GM06990 (cell line): ENCODE data around the gene UGT8.

Experiments
- DNase-seq: peaks from one replicate; pipeline ENCODE4 v3.0.0-alpha.2; 2011; ENCODE audit not compliant: insufficient read length; ENCODE audit errors: extremely low read depth
- H3K27me3 ChIP-seq: replicated peaks from 2 replicates; pipeline ENCODE4 v1.6.0; 2011; ENCODE audit warnings: low read length; ENCODE audit not compliant: control insufficient read depth, insufficient read depth
- H3K36me3 ChIP-seq: 2 replicates; pipeline ENCODE4 v1.5.1; 2011; ENCODE audit warnings: low read length; ENCODE audit not compliant: control insufficient read depth, insufficient read depth
- H3K4me3 ChIP-seq: replicated peaks from 2 replicates; pipeline ENCODE4 v1.5.1; 2011; ENCODE audit warnings: low read depth, mild to moderate bottlenecking, control low read depth, low read length
- CTCF ChIP-seq: IDR thresholded peaks from 2 replicates; pipeline ENCODE4 v1.5.1; 2011; ENCODE audit warnings: low read length, control low read depth, mild to moderate bottlenecking, inconsistent platforms; ENCODE audit not compliant: insufficient read depth, poor library complexity, severe bottlenecking

UGT8 gene

DNA sequence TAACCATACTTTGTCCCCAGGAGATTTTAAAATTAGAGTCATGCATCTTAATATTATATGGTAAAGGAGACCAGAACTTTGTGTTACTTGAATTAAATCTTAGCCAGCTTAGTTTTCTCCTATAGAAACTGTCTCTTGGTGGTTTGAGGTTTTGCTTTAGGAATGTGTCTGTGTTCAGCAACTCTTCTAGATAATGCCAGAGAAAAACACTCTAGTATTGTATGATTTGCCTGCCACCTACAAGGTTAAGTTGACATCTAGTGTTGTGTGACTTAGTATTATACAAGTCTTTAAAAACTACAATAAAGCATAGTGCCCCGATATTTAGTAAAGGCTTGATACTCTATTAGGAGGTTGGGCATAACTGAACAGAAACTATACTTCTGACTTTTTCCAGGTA is 2.1 kb downstream of the UGT8 start:
- no peak for TF ChIP-seq CTCF
- Histone ChIP-seq H3K4me3 (no peak overlapping the region), H3K27me3 (no peaks in the 10 kb centered on the region; the same call in 1 of the 2 replicates), H3K36me3 (no peaks in the 10 kb centered on the region)
- DNase-seq: no peak

DNA sequence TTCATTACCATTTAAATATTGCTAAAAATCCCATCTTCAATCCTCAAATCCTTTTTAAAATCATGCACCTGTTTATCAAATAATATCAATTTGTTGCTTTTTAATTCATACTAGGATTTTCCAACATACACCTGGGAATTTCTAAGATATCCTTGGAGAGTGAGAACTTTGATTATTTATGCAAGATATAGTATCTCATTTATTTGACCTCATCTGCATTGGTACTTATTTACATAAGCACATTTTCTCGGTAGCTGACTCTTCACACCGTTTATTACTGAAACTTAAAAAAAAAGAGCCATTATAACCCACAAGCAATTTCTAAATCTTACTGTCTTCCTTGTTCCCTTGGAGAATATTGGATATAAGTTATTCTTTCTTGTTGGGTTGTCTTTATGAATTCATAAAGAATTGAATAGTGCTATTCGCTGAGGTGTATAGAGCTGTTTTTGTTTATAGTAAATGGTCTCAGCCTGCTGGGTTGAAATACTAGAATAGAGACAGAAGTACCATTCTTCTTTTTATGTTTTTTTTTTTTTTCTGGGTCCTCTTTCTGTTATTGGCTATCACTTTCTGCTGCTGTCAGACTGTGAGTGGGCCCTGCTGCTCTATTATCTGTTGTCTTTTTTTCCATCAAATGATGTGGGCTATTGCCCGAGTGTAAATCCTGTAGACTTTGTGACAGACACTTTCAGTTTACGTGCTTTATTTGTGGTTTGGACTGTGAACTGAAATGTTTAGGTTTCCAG is 2.9 kb downstream of the UGT8 start:
- Histone ChIP-seq H3K4me3 (no peak overlapping the region), H3K36me3 (no peaks in the 10 kb centered on the region), H3K27me3 (no peaks in the 10 kb centered on the region; the same call in 1 of the 2 replicates)
- no peak for TF ChIP-seq CTCF
- peak; percentile 30 for DNase-seq

DNA sequence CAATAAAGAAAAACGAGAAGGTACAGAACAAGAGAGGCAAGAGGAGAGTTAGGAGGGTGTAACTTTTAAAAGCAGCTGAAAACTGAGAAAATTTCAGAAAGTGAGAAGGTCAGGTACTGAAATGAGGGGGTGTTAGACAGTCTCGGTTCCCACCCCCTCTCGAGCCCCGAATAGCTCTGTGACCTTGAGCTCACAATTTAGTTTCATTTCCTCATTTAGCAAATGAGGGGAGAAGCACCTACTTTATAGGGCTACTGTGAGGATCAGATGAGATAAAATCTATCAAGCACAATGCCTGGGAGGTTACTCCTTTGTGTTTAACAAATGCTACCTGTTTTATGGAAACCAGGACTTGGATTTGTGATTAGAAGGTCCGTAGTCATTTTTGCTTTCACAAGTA is 4.9 kb downstream of the UGT8 start:
- no peaks in the 10 kb centered on the region for H3K36me3 ChIP-seq
- H3K4me3 ChIP-seq: no peak overlapping the region
- TF ChIP-seq CTCF: no peak
- peak; percentile 55 for DNase-seq
- no peaks in the 10 kb centered on the region; the same call in 1 of the 2 replicates for H3K27me3 ChIP-seq

GRCh38 chr4:114606245-114606644 is 7.6 kb downstream of the UGT8 start:
- no peak for DNase-seq
- Histone ChIP-seq H3K4me3 (no peak overlapping the region), H3K27me3 (no peaks in the 10 kb centered on the region), H3K36me3 (no peaks in the 10 kb centered on the region)
- no peak for TF ChIP-seq CTCF

GRCh38 chr4:114607056-114607455 is 8.4 kb downstream of the UGT8 start:
- H3K27me3 ChIP-seq: no peaks in the 10 kb centered on the region
- DNase-seq: no peak
- H3K36me3 ChIP-seq: no peaks in the 10 kb centered on the region
- TF ChIP-seq CTCF: no peak
- H3K4me3 ChIP-seq: no peak overlapping the region
